Measurements from ENCODE around the gene DST.

- no peak for TF ChIP-seq CTCF (IDR thresholded peaks at IDR 0.05; ENCODE audit: low read length)
- no peak for TF ChIP-seq EZH2 (optimal IDR thresholded peaks at IDR 0.05; ENCODE audit: low read depth, low read length)
- no peak for TF ChIP-seq EZH2phosphoT487 (IDR thresholded peaks at IDR 0.05; ENCODE audit: low read length)
Observed at GRCh38 chr6:56480654-56481337, 161.9 kb downstream of the DST start.
